GM21360 (cell line): Measurements from ENCODE around the gene TEX14.
"Not testable (repeated sequence)": the region's sequence is repeated elsewhere in the genome, so short reads cannot be mapped to it uniquely, and the experiment has no call there.

Source experiments
- ATAC-seq: cut with Tn5 transposase; IDR thresholded peaks from one replicate; pipeline ENCODE4 v1.9.1; 2021; ENCODE audit warnings: mild to moderate bottlenecking, moderate library complexity; ENCODE audit not compliant: unreplicated experiment

The TEX14 gene

GRCh38 chr17:58657962-58658803, 33.7 kb downstream of the TEX14 start:
- not testable (repeated sequence) for ATAC-seq

GRCh38 chr17:58648236-58648635, 43.6 kb downstream of the TEX14 start:
- ATAC-seq: no peak

GRCh38 chr17:58643147-58643546, 48.7 kb downstream of the TEX14 start:
- ATAC-seq: no peak

- no peak for ATAC-seq
These were observed 49.9 kb downstream of the TEX14 start for GRCh38 chr17:58641887-58642311.

GRCh38 chr17:58640202-58640601, 51.6 kb downstream of the TEX14 start:
- ATAC-seq: no peak

- ATAC-seq: no peak
These were observed 52.2 kb downstream of the TEX14 start for GRCh38 chr17:58639681-58640080.

GRCh38 chr17:58637011-58637570, 54.8 kb downstream of the TEX14 start:
- no peak for ATAC-seq

- no peak for ATAC-seq
These were observed 59.2 kb downstream of the TEX14 start for GRCh38 chr17:58632324-58633314.

GRCh38 chr17:58631523-58632323, 60.1 kb downstream of the TEX14 start:
- peak; percentile 78 for ATAC-seq

GRCh38 chr17:58630883-58631522, 60.8 kb downstream of the TEX14 start:
- peak; percentile 37 for ATAC-seq

GRCh38 chr17:58626905-58627304, 64.9 kb downstream of the TEX14 start:
- ATAC-seq: no peak

- no peak for ATAC-seq
These were observed 67.1 kb downstream of the TEX14 start for GRCh38 chr17:58624751-58625150.

GRCh38 chr17:58621174-58621573, 70.7 kb downstream of the TEX14 start:
- peak; percentile 52 for ATAC-seq

- no peak for ATAC-seq
These were observed 73.5 kb downstream of the TEX14 start for GRCh38 chr17:58618336-58618735.

- no peak for ATAC-seq
These were observed 74.3 kb downstream of the TEX14 start for GRCh38 chr17:58617563-58617962.

GRCh38 chr17:58615768-58616659, 75.8 kb downstream of the TEX14 start:
- no peak for ATAC-seq

- ATAC-seq: no peak
These were observed 76.9 kb downstream of the TEX14 start for GRCh38 chr17:58614859-58615459.

GRCh38 chr17:58611331-58611730, 80.5 kb downstream of the TEX14 start:
- no peak for ATAC-seq

- ATAC-seq: no peak
These were observed 84.9 kb downstream of the TEX14 start for GRCh38 chr17:58606934-58607333.
